MCF 10A (cell line): Measurements from ENCODE around the gene MXRA5. TPM values are rescaled to one million over a fixed set of nuclear protein-coding genes. Genes with fewer than 3 reads are reported as not detected.

Experiments
- BruUV-seq: library from RNA; stranded (reverse); fragments of 400-500 nt; replicated peaks from 2 replicates; lab custom pipeline; 2021; lab: Mats Ljungman, UMichigan
- CTCF ChIA-PET: fragments of 300-600 bp; sonication (Branson Sonifier 250); formaldehyde crosslinking; extraction: SDS; loops from one replicate; lab custom pipeline; 2021; ENCODE audit warnings: antibody characterized with exemption, inconsistent platforms; lab: Yijun Ruan, JAX
- POLR2A ChIA-PET: fragments of 300-600, 350-650 bp; sonication (Branson Sonifier 250); formaldehyde crosslinking; extraction: SDS; loops from one replicate; lab custom pipeline; 2020; ENCODE audit warnings: antibody characterized with exemption, inconsistent platforms; lab: Yijun Ruan, JAX
- DNase-seq: peaks from one replicate; pipeline ENCODE4 v3.0.0-alpha.2; 2018; ENCODE audit not compliant: unreplicated experiment
- H3K27ac Mint-ChIP-seq: one replicate; pipeline ENCODE4 v1.8.0; 2022; ENCODE audit warnings: mild to moderate bottlenecking, low read depth, mixed read lengths; ENCODE audit not compliant: unreplicated experiment
- H3K27me3 Mint-ChIP-seq: one replicate; pipeline ENCODE4 v1.8.0; 2022; ENCODE audit warnings: mixed read lengths; ENCODE audit not compliant: insufficient read depth, unreplicated experiment
- H3K36me3 Mint-ChIP-seq: one replicate; pipeline ENCODE4 v1.8.0; 2022; ENCODE audit warnings: mild to moderate bottlenecking, moderate library complexity, mixed read lengths; ENCODE audit not compliant: insufficient read depth, unreplicated experiment
- H3K4me1 Mint-ChIP-seq: one replicate; pipeline ENCODE4 v1.8.0; 2022; ENCODE audit warnings: mixed read lengths; ENCODE audit not compliant: insufficient read depth, unreplicated experiment
- H3K4me3 Mint-ChIP-seq: one replicate; pipeline ENCODE4 v1.8.0; 2022; ENCODE audit warnings: mild to moderate bottlenecking, moderate library complexity, mixed read lengths; ENCODE audit not compliant: unreplicated experiment
- H3K9me3 Mint-ChIP-seq: one replicate; pipeline ENCODE4 v1.8.0; 2022; ENCODE audit warnings: mixed read lengths; ENCODE audit not compliant: unreplicated experiment
- CTCF ChIP-seq: fragments of 200-600 bp; IDR thresholded peaks from one replicate; pipeline ENCODE4 v1.8.0; 2022; ENCODE audit warnings: antibody characterized with exemption, mild to moderate bottlenecking; ENCODE audit not compliant: unreplicated experiment
- intact Hi-C: fragments of 100-400 bp; cut with micrococcal nuclease; formaldehyde crosslinking; loops from 2 replicates; pipeline ENCODE4 v1.14.1; 2022
- total RNA-seq: library from RNA; stranded (reverse); gene quantifications from 2 replicates; pipeline ENCODE4 v1.2.3, GENCODE V29; 2022

MXRA5 gene
- total RNA-seq, 1 experiment from 2014 or later, result not detected

- no peaks in the 10 kb centered on the region for H3K27me3 Mint-ChIP-seq
- no peaks in the 10 kb centered on the region for H3K36me3 Mint-ChIP-seq
- H3K27ac Mint-ChIP-seq, result no peak overlapping the region
- BruUV-seq, result no TSS peak
- TF ChIP-seq CTCF, result no peak
- no peak for DNase-seq
- CTCF ChIA-PET, result interaction anchor here (0.5 kb wide), 1 partner anchor 228 kb away, joined by 3 read pairs; no protein-coding TSS in a partner anchor
- intact Hi-C loops, result no loop called here
- no peaks in the 10 kb centered on the region for H3K9me3 Mint-ChIP-seq
- no peaks in the 10 kb centered on the region for H3K4me1 Mint-ChIP-seq
- POLR2A ChIA-PET, result interaction anchor here (0.6 kb wide), 1 partner anchor 176 kb away, joined by 3 read pairs; no protein-coding TSS in a partner anchor
- H3K4me3 Mint-ChIP-seq, result no peak overlapping the region
These were observed 34.3 kb downstream of the MXRA5 start for GRCh38 chrX:3312109-3312508.

GRCh38 chrX:3307881-3308280 is 38.6 kb downstream of the MXRA5 start:
- intact Hi-C loops, result no loop called here
- POLR2A ChIA-PET, result no interaction called here

GRCh38 chrX:3299636-3300035 is 46.8 kb downstream of the MXRA5 start:
- H3K4me1 Mint-ChIP-seq, result no peaks in the 10 kb centered on the region
- TF ChIP-seq CTCF, result no peak
- no peak overlapping the region for H3K27ac Mint-ChIP-seq
- ChIA-PET POLR2A (no interaction called here), CTCF (no interaction called here)
- intact Hi-C loops, result no loop called here
- no TSS peak for BruUV-seq
- no peak for DNase-seq
- H3K36me3 Mint-ChIP-seq, result no peaks in the 10 kb centered on the region
- no peak overlapping the region for H3K4me3 Mint-ChIP-seq
- H3K9me3 Mint-ChIP-seq, result no peaks in the 10 kb centered on the region
- no peaks in the 10 kb centered on the region for H3K27me3 Mint-ChIP-seq

More at GRCh38 chrX:3307881-3308280, 38.6 kb downstream of the MXRA5 start:
- Mint-ChIP-seq H3K27me3 (no peaks in the 10 kb centered on the region), H3K27ac (no peak overlapping the region), H3K4me1 (no peaks in the 10 kb centered on the region), H3K36me3 (no peaks in the 10 kb centered on the region), H3K4me3 (no peak overlapping the region), H3K9me3 (no peaks in the 10 kb centered on the region)
- CTCF ChIA-PET, result no interaction called here
- DNase-seq, result no peak
- no TSS peak for BruUV-seq
- no peak for TF ChIP-seq CTCF

- intact Hi-C loops, result no loop called here
- ChIA-PET CTCF (no interaction called here), POLR2A (no interaction called here)
- DNase-seq, result peak; percentile 51
- BruUV-seq, result no TSS peak
- H3K9me3 Mint-ChIP-seq, result no peaks in the 10 kb centered on the region
- no peaks in the 10 kb centered on the region for H3K27me3 Mint-ChIP-seq
- H3K27ac Mint-ChIP-seq, result no peak overlapping the region
- peaks cover 16% of the 10 kb centered on the region for H3K4me1 Mint-ChIP-seq
- no peak overlapping the region for H3K4me3 Mint-ChIP-seq
- no peaks in the 10 kb centered on the region for H3K36me3 Mint-ChIP-seq
- no peak for TF ChIP-seq CTCF
These were observed 50.7 kb downstream of the MXRA5 start for GRCh38 chrX:3295731-3296130.
